Keratinocyte (primary cell): ENCODE results near the gene ISM1. TPM values are rescaled to one million over a fixed set of nuclear protein-coding genes. Genes with fewer than 3 reads are reported as not detected.

Experiments used
- DNase-seq: peaks from one replicate; pipeline ENCODE4 v3.0.0-alpha.2; 2011; ENCODE audit warnings: low read depth, missing footprints, low spot score
- FAIRE-seq: peaks from 2 replicates; lab custom pipeline; 2011; peaks lifted over from hg19 to GRCh38; lab: Jason Lieb, UNC
- H2AFZ ChIP-seq: 2 replicates; pipeline ENCODE4 v1.6.0; 2012; ENCODE audit warnings: low read length, control low read depth, inconsistent platforms; ENCODE audit not compliant: control insufficient read depth
- H3K27ac ChIP-seq: 2 replicates; pipeline ENCODE4 v1.5.1; 2011; ENCODE audit warnings: low read length; ENCODE audit not compliant: control insufficient read depth, insufficient read depth
- H3K27me3 ChIP-seq: 3 replicates; pipeline ENCODE4 v1.6.0; 2011; ENCODE audit warnings: low read length; ENCODE audit not compliant: control insufficient read depth, insufficient read depth; ENCODE audit errors: extremely low read depth
- H3K36me3 ChIP-seq, 2 experiments: 2 replicates in 1 of 2; 3 replicates in 1 of 2; pipeline ENCODE4 v1.5.1; 2011; ENCODE audit warnings: low read length in 2 of 2, mild to moderate bottlenecking in 1 of 2; ENCODE audit not compliant: control insufficient read depth in 2 of 2, insufficient read depth in 2 of 2; ENCODE audit errors: extremely low read depth in 1 of 2
- H3K4me1 ChIP-seq: 3 replicates; pipeline ENCODE4 v1.5.1; 2011; ENCODE audit warnings: low read length; ENCODE audit not compliant: control insufficient read depth, insufficient read depth; ENCODE audit errors: extremely low read depth
- H3K4me2 ChIP-seq: 3 replicates; pipeline ENCODE4 v1.6.0; 2011; ENCODE audit warnings: low read depth, low read length; ENCODE audit not compliant: control insufficient read depth, insufficient read depth; ENCODE audit errors: extremely low read depth
- H3K4me3 ChIP-seq, 3 experiments: fragments of 200-600 bp in 1 of 3; sonication (generic) in 1 of 3; 2 replicates in 2 of 3; 3 replicates in 1 of 3; pipeline ENCODE4 v1.5.1; 2011 to 2016; ENCODE audit warnings: low read length in 3 of 3, mild to moderate bottlenecking in 3 of 3, control low read depth in 2 of 3, inconsistent platforms in 1 of 3, low read depth in 1 of 3, mixed read lengths in 1 of 3, mixed run types in 1 of 3, moderate library complexity in 1 of 3; ENCODE audit not compliant: control insufficient read depth in 2 of 3, insufficient read depth in 2 of 3; ENCODE audit errors: extremely low read depth in 1 of 3
- H3K79me2 ChIP-seq: 2 replicates; pipeline ENCODE4 v1.6.0; 2012; ENCODE audit warnings: low read length; ENCODE audit not compliant: control insufficient read depth, insufficient read depth
- H3K9ac ChIP-seq: 3 replicates; pipeline ENCODE4 v1.6.0; 2011; ENCODE audit warnings: low read length; ENCODE audit not compliant: control insufficient read depth, insufficient read depth; ENCODE audit errors: extremely low read depth
- H3K9me1 ChIP-seq: 3 replicates; pipeline ENCODE4 v1.6.0; 2011; ENCODE audit warnings: low read length; ENCODE audit not compliant: control insufficient read depth, insufficient read depth; ENCODE audit errors: extremely low read depth
- H3K9me3 ChIP-seq: 2 replicates; pipeline ENCODE4 v1.5.1; 2012; ENCODE audit warnings: low read depth, low read length; ENCODE audit not compliant: control insufficient read depth
- H4K20me1 ChIP-seq: 3 replicates; pipeline ENCODE4 v1.6.0; 2011; ENCODE audit warnings: low read length; ENCODE audit not compliant: control insufficient read depth, insufficient read depth; ENCODE audit errors: extremely low read depth
- CTCF ChIP-seq, 3 experiments: IDR thresholded peaks in 1 of 3; conservative IDR thresholded peaks in 1 of 3; optimal IDR thresholded peaks in 1 of 3; 2 replicates in 2 of 3; 3 replicates in 1 of 3; pipeline versions ENCODE3 to v1.5.1; 2011; ENCODE audit warnings: low read length in 3 of 3, mild to moderate bottlenecking in 3 of 3, moderate library complexity in 2 of 3, control low read depth in 1 of 3, inconsistent platforms in 1 of 3; ENCODE audit not compliant: insufficient read depth in 2 of 3; ENCODE audit errors: extremely low read depth in 1 of 3
- EZH2 ChIP-seq: IDR thresholded peaks from one replicate; pipeline ENCODE4 v1.6.1; 2012; ENCODE audit warnings: inconsistent platforms, mild to moderate bottlenecking, low read length, moderate library complexity
- dilution Hi-C: fragments of 300-500 bp; cut with MboI; formaldehyde crosslinking; loops from one replicate; pipeline ENCODE4 v1.7.0; 2020; ENCODE audit warnings: low sequenced_read_pairs; ENCODE audit not compliant: extremely low pct_ligation_motif_present
- polyA plus RNA-seq, 5 experiments: library from polyadenylated mRNA; depleted of rRNA in 3 of 5; stranded (reverse) in 3 of 5; stranded (forward) in 1 of 5; unstranded in 1 of 5; fragments of >200 nt; gene quantifications; 1 replicate in 1 of 5; 2 replicates in 3 of 5; 3 replicates in 1 of 5; pipeline versions ENCODE4 v1.2.1 to v1.2.3, GENCODE V29; 2011 to 2012; ENCODE audit warnings: missing spikeins in 2 of 5, low read depth in 1 of 5, low replicate concordance in 1 of 5

Gene ISM1
- polyA plus RNA-seq, 1 donor (not counting 4 experiments of a cell fraction or from before 2014, with no cell fraction given) = 3.3 TPM

- H3K9ac ChIP-seq = no peak overlapping the region
Observed at GRCh38 chr20:13243826-13244376, 22.8 kb downstream of the ISM1 start.

GRCh38 chr20:13245250-13245723 is 24.2 kb downstream of the ISM1 start:
- no peak overlapping the region for H3K4me2 ChIP-seq
- no peaks in the 10 kb centered on the region for H3K27me3 ChIP-seq
- H3K9ac ChIP-seq = no peak overlapping the region
- no peak overlapping the region for H2AFZ ChIP-seq
- no peak for FAIRE-seq
- H3K27ac ChIP-seq = no peak overlapping the region
- no peak for DNase-seq
- no peaks in the 10 kb centered on the region for H3K9me3 ChIP-seq
- no peaks in the 10 kb centered on the region for H3K79me2 ChIP-seq
- no peak for TF ChIP-seq EZH2
- no peak for TF ChIP-seq CTCF (optimal IDR thresholded peaks at IDR 0.05 in 1 of 3, IDR thresholded peaks at IDR 0.05 in 1 of 3, conservative IDR thresholded peaks at IDR 0.05 in 1 of 3; ENCODE audit: extremely low read depth in 1 of 3, insufficient read depth in 2 of 3, low read length in 3 of 3)
- H3K4me1 ChIP-seq = peaks cover 31% of the 10 kb centered on the region
- dilution Hi-C loops = no loop called here
- no peaks in the 10 kb centered on the region for H3K36me3 ChIP-seq
- no peaks in the 10 kb centered on the region for H3K9me1 ChIP-seq
- no peaks in the 10 kb centered on the region for H4K20me1 ChIP-seq
- no peak overlapping the region for H3K4me3 ChIP-seq

More at GRCh38 chr20:13243826-13244376, 22.8 kb downstream of the ISM1 start:
- no peaks in the 10 kb centered on the region for H3K79me2 ChIP-seq
- no peaks in the 10 kb centered on the region for H4K20me1 ChIP-seq
- H3K9me1 ChIP-seq = no peaks in the 10 kb centered on the region
- peaks cover 31% of the 10 kb centered on the region for H3K4me1 ChIP-seq
- H3K27ac ChIP-seq = no peak overlapping the region
- H3K9me3 ChIP-seq = no peaks in the 10 kb centered on the region
- TF ChIP-seq EZH2 = no peak
- no peak for TF ChIP-seq CTCF (optimal IDR thresholded peaks at IDR 0.05 in 1 of 3, IDR thresholded peaks at IDR 0.05 in 1 of 3, conservative IDR thresholded peaks at IDR 0.05 in 1 of 3; ENCODE audit: extremely low read depth in 1 of 3, insufficient read depth in 2 of 3, low read length in 3 of 3)
- no peaks in the 10 kb centered on the region for H3K27me3 ChIP-seq
- DNase-seq (no peak), FAIRE-seq (peak; percentile 9)
- H3K4me3 ChIP-seq = no peak overlapping the region
- no peak overlapping the region for H2AFZ ChIP-seq
- H3K36me3 ChIP-seq = no peaks in the 10 kb centered on the region
- no peak overlapping the region for H3K4me2 ChIP-seq
- dilution Hi-C loops = no loop called here
